Endothelial cell of umbilical vein (primary cell): Measurements from ENCODE around the gene STX4. TPM values are rescaled to one million over a fixed set of nuclear protein-coding genes. Genes with fewer than 3 reads are reported as not detected.

Source experiments
- BruUV-seq: library from RNA; stranded (reverse); fragments of 400-500 nt; replicated peaks from 2 replicates; lab custom pipeline; 2021; lab: Mats Ljungman, UMichigan
- CTCF ChIA-PET: fragments of 300-600, 350-600 bp; sonication (Branson Sonifier 250); formaldehyde crosslinking; loops from one replicate; lab custom pipeline; 2021; ENCODE audit warnings: antibody characterized with exemption, inconsistent platforms; lab: Charles Lee
- POLR2A ChIA-PET: fragments of 300-600, 350-600 bp; sonication (Branson Sonifier 250); formaldehyde crosslinking; loops from one replicate; lab custom pipeline; 2021; ENCODE audit warnings: antibody characterized with exemption, inconsistent platforms; lab: Charles Lee
- DNase-seq: peaks from one replicate; pipeline ENCODE4 v3.0.0-alpha.2; 2011; ENCODE audit warnings: low read depth, low spot score
- FAIRE-seq: peaks from 2 replicates; lab custom pipeline; 2011; peaks lifted over from hg19 to GRCh38; lab: Jason Lieb, UNC
- H2AFZ ChIP-seq: 2 replicates; pipeline ENCODE4 v1.6.0; 2012; ENCODE audit warnings: low read depth, low read length, control low read depth, inconsistent platforms
- H3K27ac ChIP-seq: 2 replicates; pipeline ENCODE4 v1.5.1; 2011; ENCODE audit warnings: low read depth, mild to moderate bottlenecking, control low read depth, low read length, moderate library complexity; ENCODE audit not compliant: insufficient read depth
- H3K27me3 ChIP-seq, 2 experiments: 2 replicates each; pipeline versions ENCODE4 v1.6.0 to v1.6.1; 2011; ENCODE audit warnings: low read length in 2 of 2, mixed read lengths in 1 of 2; ENCODE audit not compliant: control insufficient read depth in 2 of 2, insufficient read depth in 2 of 2
- H3K36me3 ChIP-seq, 2 experiments: 2 replicates in 1 of 2; 3 replicates in 1 of 2; pipeline ENCODE4 v1.5.1; 2011; ENCODE audit warnings: low read length in 2 of 2, mild to moderate bottlenecking in 1 of 2, moderate library complexity in 1 of 2; ENCODE audit not compliant: control insufficient read depth in 2 of 2, insufficient read depth in 2 of 2; ENCODE audit errors: extremely low read depth in 1 of 2
- H3K4me1 ChIP-seq: 3 replicates; pipeline ENCODE4 v1.5.1; 2011; ENCODE audit warnings: mild to moderate bottlenecking, low read length; ENCODE audit not compliant: control insufficient read depth, insufficient read depth; ENCODE audit errors: extremely low read depth
- H3K4me2 ChIP-seq: 2 replicates; pipeline ENCODE4 v1.6.1; 2011; ENCODE audit warnings: low read length, control low read depth, mixed read lengths; ENCODE audit not compliant: insufficient read depth
- H3K4me3 ChIP-seq, 3 experiments: fragments of 200-600 bp in 1 of 3; sonication (generic), shearing (Covaris generic) in 1 of 3; replicated peaks in 1 of 3; 2 replicates each; pipeline ENCODE4 v1.5.1; 2011 to 2016; ENCODE audit warnings: control low read depth in 3 of 3, low read length in 3 of 3, mild to moderate bottlenecking in 2 of 3, inconsistent platforms in 1 of 3, low read depth in 1 of 3, moderate library complexity in 1 of 3; ENCODE audit not compliant: insufficient read depth in 1 of 3
- H3K79me2 ChIP-seq: 2 replicates; pipeline ENCODE4 v1.6.0; 2012; ENCODE audit warnings: low read length, inconsistent platforms; ENCODE audit not compliant: control insufficient read depth, insufficient read depth
- H3K9ac ChIP-seq: replicated peaks from 2 replicates; pipeline ENCODE3; 2011; ENCODE audit warnings: low read length, control low read depth; ENCODE audit not compliant: insufficient read depth; ENCODE audit errors: extremely low read depth
- H3K9me1 ChIP-seq: replicated peaks from 3 replicates; pipeline ENCODE4 v1.6.0; 2011; ENCODE audit warnings: mild to moderate bottlenecking, low read length; ENCODE audit not compliant: control insufficient read depth, insufficient read depth; ENCODE audit errors: extremely low read depth
- H3K9me3 ChIP-seq: replicated peaks from 2 replicates; pipeline ENCODE4 v1.5.1; 2012; ENCODE audit warnings: low read length, inconsistent platforms; ENCODE audit not compliant: control insufficient read depth, insufficient read depth
- H4K20me1 ChIP-seq: replicated peaks from 2 replicates; pipeline ENCODE3; 2011; ENCODE audit warnings: mild to moderate bottlenecking, low read length; ENCODE audit not compliant: control insufficient read depth, insufficient read depth; ENCODE audit errors: extremely low read depth
- EZH2 ChIP-seq: IDR thresholded peaks from 2 replicates; pipeline ENCODE4 v1.6.1; 2012; ENCODE audit warnings: borderline replicate concordance, low read depth, mild to moderate bottlenecking, moderate library complexity, low read length, inconsistent platforms; ENCODE audit not compliant: severe bottlenecking
- FOS ChIP-seq: IDR thresholded peaks from 2 replicates; pipeline ENCODE4 v1.6.1; 2011; ENCODE audit warnings: mild to moderate bottlenecking, low read length, moderate library complexity, borderline replicate concordance; ENCODE audit not compliant: insufficient read depth
- GATA2 ChIP-seq: IDR thresholded peaks from 2 replicates; pipeline ENCODE4 v1.7.0; 2011; ENCODE audit warnings: low read depth, mild to moderate bottlenecking, moderate library complexity, mixed read lengths, low read length; ENCODE audit not compliant: insufficient read length, insufficient read depth
- JUN ChIP-seq: IDR thresholded peaks from 2 replicates; pipeline ENCODE4 v1.6.1; 2011; ENCODE audit warnings: borderline replicate concordance, low read depth; ENCODE audit not compliant: insufficient read length, insufficient read depth
- MAX ChIP-seq: IDR thresholded peaks from 2 replicates; pipeline ENCODE4 v1.6.1; 2011; ENCODE audit not compliant: insufficient read depth, insufficient read length
- MYC ChIP-seq: IDR thresholded peaks from one replicate; pipeline ENCODE4 v1.6.1; 2011; ENCODE audit warnings: mild to moderate bottlenecking, low read depth, low read length
- POLR2A ChIP-seq: IDR thresholded peaks from 2 replicates; pipeline ENCODE4 v1.6.1; 2012; ENCODE audit warnings: low read depth, mild to moderate bottlenecking, control low read depth, low read length
- POLR2AphosphoS5 ChIP-seq: IDR thresholded peaks from 2 replicates; pipeline ENCODE4 v1.6.1; 2012; ENCODE audit warnings: low read depth, mild to moderate bottlenecking, control low read depth, low read length, moderate library complexity; ENCODE audit not compliant: insufficient read depth
- dilution Hi-C: fragments of 300-500 bp; cut with MboI; formaldehyde crosslinking; loops from one replicate; pipeline ENCODE4 v1.15.0; 2019; ENCODE audit warnings: low sequenced_read_pairs; ENCODE audit not compliant: extremely low pct_ligation_motif_present
- intact Hi-C: fragments of 100-400 bp; cut with micrococcal nuclease; formaldehyde crosslinking; loops from one replicate; pipeline ENCODE4 v1.10.0; 2022
- polyA plus RNA-seq, 4 experiments: library from polyadenylated mRNA; depleted of rRNA in 3 of 4; stranded (reverse) in 3 of 4; unstranded in 1 of 4; fragments of >200 nt; gene quantifications; 2 replicates each; pipeline versions ENCODE4 v1.2.1 to v1.2.3, GENCODE V29; 2011 to 2012; ENCODE audit warnings: missing spikeins in 1 of 4
- total RNA-seq: library from RNA; stranded (reverse); gene quantifications from 2 replicates; pipeline ENCODE4 v1.2.3, GENCODE V29; 2021
- TF ChIP-seq, protein P1 (sequence below), 2 donors: IDR thresholded peaks; 1 replicate in 1 of 2; 2 replicates in 1 of 2; pipeline ENCODE4 v1.5.1; 2011; ENCODE audit warnings: low read length in 2 of 2, mild to moderate bottlenecking in 2 of 2, moderate library complexity in 2 of 2, control low read depth in 1 of 2, inconsistent platforms in 1 of 2, low read depth in 1 of 2; ENCODE audit not compliant: insufficient read depth in 1 of 2; ENCODE audit errors: extremely low read depth in 1 of 2

Gene STX4
- total and polyA plus RNA-seq, 2 donors (not counting 3 experiments of a cell fraction or from before 2014, with no cell fraction given), result 49.5 to 65.2 TPM

DNA sequence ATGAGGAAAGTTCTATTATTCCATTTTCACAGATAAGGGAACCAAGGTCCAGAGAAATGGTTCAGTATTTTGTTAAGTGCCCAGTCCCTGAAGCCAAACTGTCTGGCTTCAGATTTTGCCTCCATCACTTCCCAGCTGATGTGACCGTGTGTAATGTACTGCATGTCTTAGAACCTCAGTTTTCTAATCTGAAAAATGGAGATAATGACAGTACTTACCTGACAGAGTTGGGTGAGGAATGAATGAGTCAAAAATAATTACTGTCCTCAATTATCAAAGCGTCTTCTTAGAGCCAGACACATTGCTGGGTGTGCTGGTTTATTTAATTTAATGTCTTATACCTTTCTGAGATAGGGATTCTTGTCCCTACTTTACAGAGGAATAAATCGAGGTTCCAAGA lies 34.0 kb downstream of the STX4 start:
- ChIA-PET POLR2A (no interaction called here), CTCF (interaction anchor here (0.9 kb wide), 1 partner anchor 82 kb away, joined by 3 read pairs; the partner anchor contains the start of gene HSD3B7)
- peaks cover 20% of the 10 kb centered on the region for H3K4me1 ChIP-seq
- peaks cover 33% of the 10 kb centered on the region for H3K79me2 ChIP-seq
- no peak overlapping the region for H3K4me2 ChIP-seq
- no peak overlapping the region for H2AFZ ChIP-seq
- H3K36me3 ChIP-seq, result peaks cover 0 to 6% of the 10 kb centered on the region in 2 experiments
- no peak for TF ChIP-seq GATA2
- TF ChIP-seq POLR2AphosphoS5, result no peak
- no peak for TF ChIP-seq MYC
- TF ChIP-seq EZH2, result no peak
- TF ChIP-seq POLR2A, result no peak
- no peak for TF ChIP-seq FOS
- no peak for TF ChIP-seq MAX
- no peak for TF ChIP-seq JUN
- TF ChIP-seq, protein P1, sequence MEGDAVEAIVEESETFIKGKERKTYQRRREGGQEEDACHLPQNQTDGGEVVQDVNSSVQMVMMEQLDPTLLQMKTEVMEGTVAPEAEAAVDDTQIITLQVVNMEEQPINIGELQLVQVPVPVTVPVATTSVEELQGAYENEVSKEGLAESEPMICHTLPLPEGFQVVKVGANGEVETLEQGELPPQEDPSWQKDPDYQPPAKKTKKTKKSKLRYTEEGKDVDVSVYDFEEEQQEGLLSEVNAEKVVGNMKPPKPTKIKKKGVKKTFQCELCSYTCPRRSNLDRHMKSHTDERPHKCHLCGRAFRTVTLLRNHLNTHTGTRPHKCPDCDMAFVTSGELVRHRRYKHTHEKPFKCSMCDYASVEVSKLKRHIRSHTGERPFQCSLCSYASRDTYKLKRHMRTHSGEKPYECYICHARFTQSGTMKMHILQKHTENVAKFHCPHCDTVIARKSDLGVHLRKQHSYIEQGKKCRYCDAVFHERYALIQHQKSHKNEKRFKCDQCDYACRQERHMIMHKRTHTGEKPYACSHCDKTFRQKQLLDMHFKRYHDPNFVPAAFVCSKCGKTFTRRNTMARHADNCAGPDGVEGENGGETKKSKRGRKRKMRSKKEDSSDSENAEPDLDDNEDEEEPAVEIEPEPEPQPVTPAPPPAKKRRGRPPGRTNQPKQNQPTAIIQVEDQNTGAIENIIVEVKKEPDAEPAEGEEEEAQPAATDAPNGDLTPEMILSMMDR (IDR thresholded peaks at IDR 0.05; ENCODE audit: extremely low read depth in 1 of 2, insufficient read depth in 1 of 2, low read depth in 1 of 2, low read length in 2 of 2), result no peak
- H3K9me3 ChIP-seq, result no peaks in the 10 kb centered on the region
- dilution Hi-C loops, result no loop called here
- H3K9me1 ChIP-seq, result no peaks in the 10 kb centered on the region
- no peak for DNase-seq
- no peaks in the 10 kb centered on the region for H3K27me3 ChIP-seq
- FAIRE-seq, result no peak
- BruUV-seq, result no TSS peak
- H3K9ac ChIP-seq, result no peak overlapping the region
- intact Hi-C loops, result no loop called here
- no peaks in the 10 kb centered on the region for H4K20me1 ChIP-seq
- H3K27ac ChIP-seq, result no peak overlapping the region
- H3K4me3 ChIP-seq, result no peak overlapping the region
